Gastrocnemius medialis (tissue), 4 donors: ENCODE results near the gene MCM3AP.

Experiments
- POLR2A ChIP-seq, 2 donors: fragments of 450-650 bp; IDR thresholded peaks; one replicate each; pipeline ENCODE4 v1.6.1; 2017; ENCODE audit warnings: antibody characterized with exemption in 2 of 2, mild to moderate bottlenecking in 2 of 2, moderate library complexity in 2 of 2
- TF ChIP-seq, protein P1 (sequence below), 5 experiments: fragments of 450-650 bp in 3 of 5; fragments of 200-600 bp in 2 of 5; sonication (generic) in 2 of 5; IDR thresholded peaks in 4 of 5; conservative IDR thresholded peaks in 1 of 5; 1 replicate in 4 of 5; 2 replicates in 1 of 5; pipeline ENCODE4 v1.5.1; 2016 to 2019; ENCODE audit warnings: antibody characterized with exemption in 5 of 5, mild to moderate bottlenecking in 3 of 5, moderate library complexity in 3 of 5

DNA sequence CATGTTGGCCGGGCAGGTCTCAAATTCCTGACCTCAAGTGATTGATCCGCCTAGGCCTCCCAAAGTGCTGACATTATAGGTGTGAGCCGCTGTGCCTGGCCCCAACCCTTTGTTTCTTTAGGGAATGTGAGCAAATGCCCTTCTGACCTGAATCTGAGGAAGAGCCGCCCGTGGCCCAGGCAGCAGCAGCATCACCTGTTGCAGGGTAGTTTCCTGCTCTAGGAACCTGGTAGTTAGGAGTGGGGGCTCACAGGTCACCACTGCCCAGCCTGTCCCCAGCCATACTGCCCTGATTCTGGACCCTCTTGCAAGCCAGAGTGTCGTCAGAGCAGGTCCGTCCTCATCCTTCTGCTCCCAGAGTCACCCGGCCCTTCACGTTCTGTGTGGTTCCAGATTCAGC is 13.8 kb upstream of the MCM3AP start:
- TF ChIP-seq, protein P1, sequence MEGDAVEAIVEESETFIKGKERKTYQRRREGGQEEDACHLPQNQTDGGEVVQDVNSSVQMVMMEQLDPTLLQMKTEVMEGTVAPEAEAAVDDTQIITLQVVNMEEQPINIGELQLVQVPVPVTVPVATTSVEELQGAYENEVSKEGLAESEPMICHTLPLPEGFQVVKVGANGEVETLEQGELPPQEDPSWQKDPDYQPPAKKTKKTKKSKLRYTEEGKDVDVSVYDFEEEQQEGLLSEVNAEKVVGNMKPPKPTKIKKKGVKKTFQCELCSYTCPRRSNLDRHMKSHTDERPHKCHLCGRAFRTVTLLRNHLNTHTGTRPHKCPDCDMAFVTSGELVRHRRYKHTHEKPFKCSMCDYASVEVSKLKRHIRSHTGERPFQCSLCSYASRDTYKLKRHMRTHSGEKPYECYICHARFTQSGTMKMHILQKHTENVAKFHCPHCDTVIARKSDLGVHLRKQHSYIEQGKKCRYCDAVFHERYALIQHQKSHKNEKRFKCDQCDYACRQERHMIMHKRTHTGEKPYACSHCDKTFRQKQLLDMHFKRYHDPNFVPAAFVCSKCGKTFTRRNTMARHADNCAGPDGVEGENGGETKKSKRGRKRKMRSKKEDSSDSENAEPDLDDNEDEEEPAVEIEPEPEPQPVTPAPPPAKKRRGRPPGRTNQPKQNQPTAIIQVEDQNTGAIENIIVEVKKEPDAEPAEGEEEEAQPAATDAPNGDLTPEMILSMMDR (IDR thresholded peaks at IDR 0.05 in 4 of 5, conservative IDR thresholded peaks at IDR 0.05 in 1 of 5), result no peak
- no peak for TF ChIP-seq POLR2A (IDR thresholded peaks at IDR 0.05)
